ENCODE measurements around the gene GAGE12J.

GRCh38 chrX:49308604-49309269, 13.1 kb upstream of the GAGE12J start:
- TF ChIP-seq YY1 (tag by site-specific recombination; IDR thresholded peaks at IDR 0.05): no peak
- no peak for TF ChIP-seq REST (tag by site-specific recombination; IDR thresholded peaks at IDR 0.05)
- TF ChIP-seq ZNF571 (tag by site-specific recombination; IDR thresholded peaks at IDR 0.05): no peak
- TF ChIP-seq CTCF (tag by site-specific recombination; IDR thresholded peaks at IDR 0.05): no peak
- TF ChIP-seq ELK4 (IDR thresholded peaks at IDR 0.05; ENCODE audit: borderline replicate concordance, low read depth, low read length): no peak
- TF ChIP-seq ZNF510 (tag by site-specific recombination; IDR thresholded peaks at IDR 0.05; ENCODE audit: insufficient replicate concordance): no peak
- TF ChIP-seq SP2 (tag by site-specific recombination; IDR thresholded peaks at IDR 0.05): no peak
- no peak for TF ChIP-seq ZSCAN23 (tag by site-specific recombination; IDR thresholded peaks at IDR 0.05)

Data from HEK293 (cell line).